OCI-LY1 (cell line): ENCODE measurements around the gene ANKRD35.

Source experiments
- CTCF ChIP-seq: fragments of 200-600 bp; sonication (generic), shearing (Covaris generic); IDR thresholded peaks from 2 replicates; pipeline ENCODE4 v1.5.1; 2017; ENCODE audit warnings: mild to moderate bottlenecking, antibody characterized with exemption, low read length, moderate library complexity, mixed read lengths
- EZH2 ChIP-seq: fragments of 200-600 bp; sonication (generic), shearing (Covaris generic); IDR thresholded peaks from 2 replicates; pipeline ENCODE4 v1.8.0; 2017; ENCODE audit warnings: borderline replicate concordance, mixed run types, mild to moderate bottlenecking, antibody characterized with exemption, low read length, moderate library complexity, mixed read lengths

DNA sequence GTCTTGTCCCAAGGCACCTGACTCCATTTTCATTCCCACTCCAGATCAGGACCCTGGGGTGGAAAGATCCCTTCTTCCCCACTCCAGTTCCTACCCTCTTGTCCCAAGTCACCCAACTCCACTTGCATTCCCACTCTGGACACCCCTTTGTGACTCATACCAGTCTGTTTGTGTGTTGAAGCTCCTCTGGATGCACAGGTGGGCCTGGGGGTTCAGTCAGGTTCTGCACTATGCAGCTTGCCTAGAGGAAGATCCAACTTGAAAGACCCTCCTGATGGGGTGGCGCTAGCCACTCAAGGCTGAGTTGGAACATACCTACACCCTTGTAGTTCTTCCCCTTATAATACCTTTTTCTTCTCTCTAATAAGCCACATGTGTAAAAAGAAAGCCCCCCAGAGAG, 9.8 kb upstream of the ANKRD35 start:
- TF ChIP-seq CTCF (no peak), EZH2 (no peak)
